ENCODE results near the gene TFIP11.

DNA sequence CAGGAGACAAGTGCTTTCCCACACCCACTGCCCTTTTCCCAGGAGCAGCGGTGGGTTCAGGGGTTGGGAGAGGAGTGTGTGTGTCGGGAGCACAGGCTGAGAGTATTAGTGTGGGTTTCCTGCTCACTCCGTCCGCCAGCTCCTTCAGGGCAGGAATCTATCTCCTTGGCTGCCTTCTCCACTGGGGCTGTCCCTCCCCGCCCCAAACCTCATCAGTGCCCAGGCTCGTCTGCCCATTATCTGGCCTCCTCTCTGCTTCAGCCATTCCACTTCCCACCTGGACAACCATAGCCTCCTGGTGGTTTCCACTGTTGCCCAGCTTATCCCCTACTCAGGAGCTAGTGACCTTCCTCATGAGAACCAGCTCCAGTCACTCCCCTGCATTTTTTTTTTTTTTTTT, 63.3 kb downstream of the TFIP11 start:
- TF ChIP-seq, protein P1, sequence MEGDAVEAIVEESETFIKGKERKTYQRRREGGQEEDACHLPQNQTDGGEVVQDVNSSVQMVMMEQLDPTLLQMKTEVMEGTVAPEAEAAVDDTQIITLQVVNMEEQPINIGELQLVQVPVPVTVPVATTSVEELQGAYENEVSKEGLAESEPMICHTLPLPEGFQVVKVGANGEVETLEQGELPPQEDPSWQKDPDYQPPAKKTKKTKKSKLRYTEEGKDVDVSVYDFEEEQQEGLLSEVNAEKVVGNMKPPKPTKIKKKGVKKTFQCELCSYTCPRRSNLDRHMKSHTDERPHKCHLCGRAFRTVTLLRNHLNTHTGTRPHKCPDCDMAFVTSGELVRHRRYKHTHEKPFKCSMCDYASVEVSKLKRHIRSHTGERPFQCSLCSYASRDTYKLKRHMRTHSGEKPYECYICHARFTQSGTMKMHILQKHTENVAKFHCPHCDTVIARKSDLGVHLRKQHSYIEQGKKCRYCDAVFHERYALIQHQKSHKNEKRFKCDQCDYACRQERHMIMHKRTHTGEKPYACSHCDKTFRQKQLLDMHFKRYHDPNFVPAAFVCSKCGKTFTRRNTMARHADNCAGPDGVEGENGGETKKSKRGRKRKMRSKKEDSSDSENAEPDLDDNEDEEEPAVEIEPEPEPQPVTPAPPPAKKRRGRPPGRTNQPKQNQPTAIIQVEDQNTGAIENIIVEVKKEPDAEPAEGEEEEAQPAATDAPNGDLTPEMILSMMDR (IDR thresholded peaks at IDR 0.05), result no peak
- no peak for TF ChIP-seq POLR2A (IDR thresholded peaks at IDR 0.05)

All from adrenal gland (tissue), 5 donors.